Nucleus accumbens (tissue), 56 donors: ENCODE measurements around the gene PCDHGA8.
"Not testable (repeated sequence)": the region's sequence is repeated elsewhere in the genome, so short reads cannot be mapped to it uniquely, and the experiment has no call there.

Source experiments
- DNase-seq, 56 donors: peaks; one replicate each; lab custom pipeline; 2025; lab: John Stamatoyannopoulos, UW

PCDHGA8 gene

GRCh38 chr5:141398608-141399007 is 6.2 kb downstream of the PCDHGA8 start:
- no peak for DNase-seq

DNA sequence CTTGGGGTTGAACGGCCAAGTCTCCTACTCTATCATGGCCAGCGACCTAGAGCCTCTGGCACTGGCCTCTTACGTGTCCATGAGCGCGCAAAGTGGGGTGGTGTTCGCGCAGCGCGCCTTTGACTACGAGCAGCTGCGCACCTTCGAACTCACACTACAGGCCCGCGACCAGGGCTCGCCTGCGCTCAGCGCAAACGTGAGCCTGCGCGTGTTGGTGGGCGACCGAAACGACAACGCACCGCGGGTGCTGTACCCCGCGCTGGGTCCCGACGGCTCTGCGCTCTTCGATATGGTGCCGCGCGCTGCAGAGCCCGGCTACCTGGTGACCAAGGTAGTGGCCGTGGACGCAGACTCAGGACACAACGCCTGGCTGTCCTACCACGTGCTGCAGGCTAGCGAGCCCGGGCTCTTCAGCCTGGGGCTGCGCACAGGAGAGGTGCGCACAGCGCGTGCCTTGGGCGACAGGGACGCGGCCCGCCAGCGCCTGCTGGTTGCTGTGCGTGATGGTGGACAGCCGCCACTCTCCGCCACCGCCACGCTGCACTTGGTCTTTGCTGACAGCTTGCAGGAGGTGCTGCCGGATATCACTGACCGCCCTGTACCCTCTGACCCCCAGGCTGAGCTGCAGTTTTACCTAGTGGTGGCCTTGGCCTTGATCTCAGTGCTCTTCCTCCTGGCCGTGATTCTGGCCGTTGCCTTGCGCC is 7.3 kb downstream of the PCDHGA8 start:
- no peak for DNase-seq

- DNase-seq: peak in 1 of 56 donors; percentile 23
Observed at GRCh38 chr5:141402553-141403243, 10.3 kb downstream of the PCDHGA8 start, which contains the start of gene PCDHGA9. PCDHGA9 (plus strand) TSS chr5:141402778; CDS start chr5:141402953, 175 bp downstream.

DNA sequence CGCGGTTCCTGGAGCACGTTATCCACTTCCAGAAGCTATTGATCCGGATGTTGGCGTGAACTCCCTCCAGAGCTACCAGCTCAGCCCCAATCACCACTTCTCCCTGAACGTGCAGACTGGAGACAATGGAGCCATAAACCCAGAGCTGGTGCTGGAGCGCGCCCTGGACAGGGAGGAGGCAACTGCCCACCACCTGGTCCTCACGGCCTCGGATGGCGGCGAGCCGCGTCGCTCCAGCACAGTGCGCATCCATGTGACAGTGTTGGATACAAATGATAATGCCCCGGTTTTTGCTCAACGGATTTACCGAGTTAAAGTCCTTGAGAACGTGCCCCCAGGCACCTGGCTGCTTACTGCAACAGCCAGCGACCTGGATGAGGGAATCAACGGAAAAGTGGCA is 11.0 kb downstream of the PCDHGA8 start:
- no peak for DNase-seq

DNA sequence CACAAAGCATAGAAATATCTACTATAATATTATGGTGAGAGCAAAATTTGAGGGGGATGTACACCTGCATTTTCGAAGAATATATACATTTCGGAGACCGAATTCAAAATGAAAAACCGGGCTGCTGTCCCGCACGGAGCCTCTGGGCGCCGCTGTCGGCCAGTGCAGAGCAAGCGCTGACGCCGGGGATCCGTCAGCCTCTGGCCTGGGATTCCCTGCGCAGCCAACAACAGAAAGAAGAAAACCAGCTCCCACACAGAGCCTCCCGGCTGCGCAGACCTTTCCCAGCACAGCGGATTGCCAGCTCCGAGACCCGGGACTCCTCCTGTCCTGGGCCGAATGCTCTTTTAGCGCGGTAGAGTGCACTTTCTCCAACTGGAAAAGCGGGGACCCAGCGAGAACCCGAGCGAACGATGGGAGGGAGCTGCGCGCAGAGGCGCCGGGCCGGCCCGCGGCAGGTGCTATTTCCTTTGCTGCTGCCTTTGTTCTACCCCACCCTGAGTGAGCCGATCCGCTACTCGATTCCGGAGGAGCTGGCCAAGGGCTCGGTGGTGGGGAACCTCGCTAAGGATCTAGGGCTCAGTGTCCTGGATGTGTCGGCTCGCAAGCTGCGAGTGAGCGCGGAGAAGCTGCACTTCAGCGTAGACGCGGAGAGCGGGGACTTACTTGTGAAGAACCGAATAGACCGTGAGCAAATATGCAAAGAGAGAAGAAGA is 15.5 kb downstream of the PCDHGA8 start, which contains the start of gene PCDHGB6:
TSS of gene PCDHGB6 (plus strand) at position 232 of the 716 bp plus-strand sequence. CDS start at position 414, 182 bp downstream.
- peak in 2 of 56 donors; percentile 19 for DNase-seq

DNA sequence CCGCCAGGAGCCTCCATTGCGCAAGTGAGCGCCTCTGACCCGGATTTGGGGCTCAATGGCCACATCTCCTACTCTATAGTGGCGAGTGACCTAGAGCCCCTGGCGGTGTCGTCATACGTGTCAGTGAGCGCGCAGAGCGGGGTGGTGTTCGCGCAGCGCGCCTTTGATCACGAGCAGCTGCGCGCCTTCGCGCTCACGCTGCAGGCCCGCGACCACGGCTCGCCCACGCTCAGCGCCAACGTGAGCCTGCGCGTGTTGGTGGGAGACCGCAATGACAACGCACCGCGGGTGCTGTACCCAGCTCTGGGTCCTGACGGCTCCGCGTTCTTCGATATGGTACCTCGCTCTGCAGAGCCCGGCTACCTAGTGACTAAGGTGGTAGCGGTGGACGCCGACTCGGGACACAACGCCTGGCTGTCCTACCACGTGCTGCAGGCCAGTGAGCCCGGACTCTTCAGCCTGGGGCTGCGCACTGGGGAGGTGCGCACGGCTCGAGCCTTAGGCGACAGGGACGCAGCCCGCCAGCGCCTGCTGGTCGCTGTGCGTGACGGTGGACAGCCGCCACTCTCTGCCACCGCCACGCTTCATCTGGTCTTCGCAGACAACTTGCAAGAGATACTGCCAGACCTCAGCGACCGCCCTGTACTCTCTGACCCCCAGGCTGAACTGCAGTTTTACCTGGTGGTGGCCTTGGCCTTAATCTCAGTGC is 17.3 kb downstream of the PCDHGA8 start:
- no peak for DNase-seq

DNA sequence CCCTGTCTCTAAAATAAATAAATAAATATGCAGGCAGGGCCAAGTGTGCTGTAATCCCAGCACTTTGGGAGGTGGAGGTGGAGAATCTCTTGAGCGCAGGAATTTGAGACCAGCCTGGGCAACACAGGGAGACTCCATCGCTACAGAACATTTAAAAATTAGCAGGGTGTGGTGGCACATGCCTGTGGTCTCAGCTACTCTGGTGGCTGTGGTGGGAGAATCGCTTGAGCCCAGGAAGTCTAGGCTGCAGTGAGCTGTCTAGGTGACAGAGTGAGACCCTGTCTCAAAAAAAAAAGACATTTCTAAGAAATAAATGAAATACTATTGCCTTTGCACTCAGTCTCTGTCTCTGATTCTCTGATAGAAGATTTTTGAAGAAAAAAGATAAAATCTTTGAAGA is 19.1 kb downstream of the PCDHGA8 start:
- no peak for DNase-seq

DNA sequence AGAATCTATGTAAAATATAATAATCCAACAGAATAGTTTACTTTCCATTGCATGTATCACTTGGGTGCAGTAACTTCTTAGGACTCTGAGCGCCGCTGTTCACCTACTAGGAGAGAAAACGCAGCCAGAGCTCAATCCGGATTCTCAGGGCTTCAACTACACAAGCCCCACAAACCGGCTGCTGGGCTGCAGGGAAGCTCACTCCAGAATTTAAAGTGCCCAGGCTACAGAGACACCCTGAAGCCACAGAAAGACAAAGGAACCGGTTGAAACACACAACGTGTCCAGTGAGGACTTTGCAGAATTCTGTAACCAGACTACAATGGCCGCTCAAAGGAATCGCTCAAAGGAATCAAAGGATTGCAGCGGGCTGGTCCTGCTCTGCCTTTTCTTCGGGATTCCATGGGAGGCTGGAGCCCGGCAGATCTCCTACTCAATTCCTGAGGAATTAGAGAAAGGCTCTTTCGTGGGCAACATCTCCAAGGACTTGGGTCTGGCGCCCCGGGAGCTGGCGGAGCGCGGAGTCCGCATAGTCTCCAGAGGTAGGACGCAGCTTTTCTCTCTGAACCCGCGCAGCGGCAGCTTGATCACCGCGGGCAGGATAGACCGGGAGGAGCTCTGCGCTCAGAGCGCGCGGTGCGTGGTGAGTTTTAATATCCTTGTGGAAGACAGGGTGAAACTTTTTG is 20.6 kb downstream of the PCDHGA8 start, which contains the start of gene PCDHGA10:
TSS of gene PCDHGA10 (plus strand) at position 134 of the 686 bp plus-strand sequence. CDS start at position 323, 189 bp downstream.
- DNase-seq: peak in 4 of 56 donors; percentile 20 to 38 (median 34)

DNA sequence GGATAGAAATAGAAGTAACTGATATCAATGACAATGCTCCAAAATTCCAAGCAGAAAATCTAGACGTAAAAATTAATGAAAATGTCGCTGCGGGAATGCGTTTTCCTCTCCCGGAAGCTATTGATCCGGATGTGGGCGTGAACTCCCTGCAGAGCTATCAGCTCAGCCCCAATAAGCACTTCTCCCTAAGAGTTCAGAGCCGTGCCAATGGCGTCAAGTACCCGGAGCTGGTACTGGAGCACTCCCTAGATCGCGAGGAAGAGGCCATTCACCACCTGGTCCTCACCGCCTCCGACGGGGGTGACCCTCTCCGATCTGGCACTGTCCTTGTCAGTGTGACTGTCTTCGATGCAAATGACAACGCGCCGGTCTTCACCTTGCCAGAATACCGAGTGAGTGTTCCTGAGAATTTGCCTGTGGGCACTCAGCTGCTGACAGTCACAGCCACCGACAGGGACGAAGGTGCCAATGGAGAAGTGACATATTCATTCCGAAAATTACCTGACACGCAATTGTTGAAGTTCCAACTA is 21.2 kb downstream of the PCDHGA8 start:
- DNase-seq: no peak

DNA sequence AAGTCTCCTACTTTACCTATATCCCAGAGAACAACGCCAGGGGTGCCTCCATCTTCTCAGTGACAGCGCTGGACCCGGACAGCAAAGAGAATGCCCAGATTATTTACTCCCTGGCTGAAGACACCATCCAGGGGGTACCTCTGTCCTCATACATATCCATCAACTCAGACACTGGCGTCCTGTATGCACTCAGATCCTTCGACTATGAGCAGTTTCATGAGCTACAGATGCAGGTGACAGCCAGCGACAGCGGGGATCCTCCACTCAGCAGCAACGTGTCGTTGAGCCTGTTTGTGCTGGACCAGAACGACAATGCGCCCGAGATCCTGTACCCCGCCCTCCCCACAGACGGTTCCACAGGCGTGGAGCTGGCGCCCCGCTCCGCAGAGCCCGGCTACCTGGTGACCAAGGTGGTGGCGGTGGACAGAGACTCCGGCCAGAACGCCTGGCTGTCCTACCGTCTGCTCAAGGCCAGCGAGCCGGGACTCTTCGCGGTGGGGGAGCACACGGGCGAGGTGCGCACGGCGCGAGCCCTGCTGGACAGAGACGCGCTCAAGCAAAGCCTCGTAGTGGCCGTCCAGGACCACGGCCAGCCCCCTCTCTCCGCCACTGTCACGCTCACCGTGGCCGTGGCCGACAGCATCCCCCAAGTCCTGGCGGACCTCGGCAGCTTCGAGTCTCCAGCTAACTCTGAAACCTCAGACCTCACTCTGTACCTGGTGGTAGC is 22.3 kb downstream of the PCDHGA8 start:
- DNase-seq: not testable (repeated sequence)

DNA sequence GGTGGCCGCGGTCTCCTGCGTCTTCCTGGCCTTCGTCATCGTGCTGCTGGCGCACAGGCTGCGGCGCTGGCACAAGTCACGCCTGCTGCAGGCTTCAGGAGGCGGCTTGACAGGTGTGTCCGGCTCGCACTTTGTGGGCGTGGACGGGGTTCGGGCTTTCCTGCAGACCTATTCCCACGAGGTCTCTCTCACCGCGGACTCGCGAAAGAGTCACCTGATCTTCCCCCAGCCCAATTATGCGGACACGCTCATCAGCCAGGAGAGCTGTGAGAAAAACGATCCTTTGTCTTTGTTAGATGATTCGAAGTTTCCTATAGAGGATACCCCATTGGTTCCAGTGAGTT is 22.8 kb downstream of the PCDHGA8 start:
- DNase-seq: not testable (repeated sequence)

DNA sequence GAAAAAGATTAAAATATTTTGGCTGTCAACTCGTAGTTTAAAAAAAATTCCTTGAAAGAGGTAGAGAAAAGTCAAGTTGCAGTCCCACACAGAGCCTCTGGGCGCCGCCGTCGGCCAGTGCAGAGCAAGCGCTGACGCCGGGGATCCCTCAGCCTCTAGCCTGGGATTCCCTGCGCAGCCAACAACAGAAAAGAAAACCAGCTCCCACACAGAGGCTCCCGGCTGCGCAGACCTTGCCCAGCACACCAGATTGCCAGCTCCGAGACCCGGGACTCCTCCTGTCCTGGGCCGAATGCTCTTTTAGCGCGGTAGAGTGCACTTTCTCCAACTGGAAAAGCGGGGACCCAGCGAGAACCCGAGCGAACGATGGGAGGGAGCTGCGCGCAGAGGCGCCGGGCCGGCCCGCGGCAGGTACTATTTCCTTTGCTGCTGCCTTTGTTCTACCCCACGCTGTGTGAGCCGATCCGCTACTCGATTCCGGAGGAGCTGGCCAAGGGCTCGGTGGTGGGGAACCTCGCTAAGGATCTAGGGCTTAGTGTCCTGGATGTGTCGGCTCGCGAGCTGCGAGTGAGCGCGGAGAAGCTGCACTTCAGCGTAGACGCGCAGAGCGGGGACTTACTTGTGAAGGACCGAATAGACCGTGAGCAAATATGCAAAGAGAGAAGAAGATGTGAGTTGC is 25.2 kb downstream of the PCDHGA8 start, which contains the start of gene PCDHGB7:
TSS of gene PCDHGB7 (plus strand) at position 184 of the 679 bp plus-strand sequence. CDS start at position 367, 183 bp downstream.
- DNase-seq: peak in 15 of 56 donors; percentile 11 to 64 (median 26)

- DNase-seq: no peak
Observed at GRCh38 chr5:141419074-141419880, 26.8 kb downstream of the PCDHGA8 start.

GRCh38 chr5:141420855-141421488 is 28.5 kb downstream of the PCDHGA8 start, which contains the start of gene PCDHGA11:
PCDHGA11 (plus strand) TSS chr5:141421051; CDS start chr5:141421228, 177 bp downstream.
- DNase-seq: peak in 1 of 56 donors; percentile 13

DNA sequence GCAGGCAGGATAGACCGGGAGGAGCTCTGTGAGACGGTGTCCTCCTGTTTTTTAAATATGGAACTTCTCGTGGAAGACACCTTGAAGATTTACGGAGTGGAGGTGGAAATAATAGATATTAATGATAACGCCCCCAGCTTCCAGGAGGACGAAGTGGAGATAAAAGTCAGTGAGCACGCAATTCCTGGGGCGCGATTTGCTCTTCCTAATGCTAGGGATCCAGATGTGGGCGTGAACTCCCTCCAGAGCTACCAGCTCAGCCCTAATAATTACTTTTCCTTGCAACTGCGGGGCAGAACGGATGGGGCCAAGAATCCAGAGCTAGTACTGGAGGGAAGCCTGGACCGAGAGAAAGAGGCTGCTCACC is 29.0 kb downstream of the PCDHGA8 start:
- DNase-seq: no peak

- DNase-seq: no peak
Observed at GRCh38 chr5:141422742-141423291, 30.4 kb downstream of the PCDHGA8 start.
